ENCODE results near the gene SLC1A5. TPM values are rescaled to one million over a fixed set of nuclear protein-coding genes. Genes with fewer than 3 reads are reported as not detected.

The SLC1A5 gene
- polyA plus RNA-seq, 1 donor from 2014 or later: 1.1 TPM

Small RNA genes lying within 50 kb of the gene (small RNA-seq; reads per million reads assigned to genes)
- 0 reads per million in 3 experiments for gene AC008622.3
- 0 reads per million in 3 experiments for gene HNRNPMP2
- 0 to 1.2 (median 0) reads per million in 3 experiments for gene RF00019

Other genes starting within 250 kb of the SLC1A5 start
- 630 and 647 TPM in 2 replicates for gene CALM3, start 187.3 kb downstream of the SLC1A5 start, polyA plus RNA-seq
- not detected in 2 replicates for gene PTGIR, start 163.5 kb downstream of the SLC1A5 start, polyA plus RNA-seq
- gene GNG8, start 152.4 kb downstream of the SLC1A5 start, polyA plus RNA-seq: not detected in 2 replicates
- 29.3 and 32.5 TPM in 2 replicates for gene DACT3, start 127.4 kb downstream of the SLC1A5 start, polyA plus RNA-seq
- 8.0 and 15.9 TPM in 2 replicates for gene PRKD2, start 71.5 kb downstream of the SLC1A5 start, polyA plus RNA-seq
- gene FKRP, start 42.5 kb downstream of the SLC1A5 start, polyA plus RNA-seq: 27.8 and 46.0 TPM in 2 replicates
- gene STRN4, start 42.1 kb downstream of the SLC1A5 start, polyA plus RNA-seq: 153 and 203 TPM in 2 replicates
- gene AP2S1, start 62.3 kb upstream of the SLC1A5 start, polyA plus RNA-seq: 167 and 172 TPM in 2 replicates
- 29.5 and 32.7 TPM in 2 replicates for gene ARHGAP35, start 72.4 kb upstream of the SLC1A5 start, polyA plus RNA-seq
- 0.38 TPM in 1 of 2 replicates, not detected in the other for gene NPAS1, start 231.2 kb upstream of the SLC1A5 start, polyA plus RNA-seq